ENCODE results near the gene MCRIP2. TPM values are rescaled to one million over a fixed set of nuclear protein-coding genes. Genes with fewer than 3 reads are reported as not detected.

The MCRIP2 gene
- total and polyA plus RNA-seq, 9 of the 15 experiments (the other 6 are each of a cell fraction or from before 2014, with no cell fraction given): 0.80 to 120 (median 35.2) TPM

DNA sequence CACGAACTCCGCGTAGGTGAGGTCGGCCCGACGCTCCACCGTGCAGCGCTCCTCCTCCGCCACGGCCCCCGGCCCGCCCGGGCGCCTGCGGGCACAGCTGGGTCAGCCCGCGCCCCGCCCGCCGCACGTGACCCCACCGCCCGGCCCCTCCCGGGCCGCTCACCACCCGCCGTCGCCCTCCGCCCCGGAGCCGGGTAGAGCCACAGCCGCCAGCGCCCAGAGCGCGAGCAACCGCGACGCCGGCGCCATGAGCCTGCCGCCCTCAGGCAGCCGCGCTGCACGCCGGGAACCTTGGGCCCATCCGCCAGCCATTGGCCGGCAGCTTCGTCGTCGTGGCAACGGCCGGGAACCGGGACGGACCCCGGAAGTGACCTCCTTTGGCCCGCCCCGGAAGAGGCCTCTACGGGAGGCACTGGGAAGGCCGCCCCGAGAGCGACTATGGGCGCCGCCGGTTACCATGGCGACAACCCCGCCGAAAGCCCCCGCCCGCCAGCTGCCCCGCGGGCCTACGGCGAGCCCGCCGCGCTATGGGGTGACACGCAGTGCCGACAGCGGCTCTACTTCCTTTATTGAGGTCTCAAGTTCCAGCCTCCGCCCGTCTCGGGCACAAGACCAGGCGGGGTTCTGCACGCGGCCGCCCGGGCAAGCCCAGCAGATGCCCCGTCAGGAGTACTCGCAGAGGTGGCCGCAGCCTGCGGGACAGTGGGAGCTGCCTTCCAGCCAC is 42.6 kb downstream of the MCRIP2 start, which contains the start of gene JMJD8 (continued):
- TF ChIP-seq, protein P1, sequence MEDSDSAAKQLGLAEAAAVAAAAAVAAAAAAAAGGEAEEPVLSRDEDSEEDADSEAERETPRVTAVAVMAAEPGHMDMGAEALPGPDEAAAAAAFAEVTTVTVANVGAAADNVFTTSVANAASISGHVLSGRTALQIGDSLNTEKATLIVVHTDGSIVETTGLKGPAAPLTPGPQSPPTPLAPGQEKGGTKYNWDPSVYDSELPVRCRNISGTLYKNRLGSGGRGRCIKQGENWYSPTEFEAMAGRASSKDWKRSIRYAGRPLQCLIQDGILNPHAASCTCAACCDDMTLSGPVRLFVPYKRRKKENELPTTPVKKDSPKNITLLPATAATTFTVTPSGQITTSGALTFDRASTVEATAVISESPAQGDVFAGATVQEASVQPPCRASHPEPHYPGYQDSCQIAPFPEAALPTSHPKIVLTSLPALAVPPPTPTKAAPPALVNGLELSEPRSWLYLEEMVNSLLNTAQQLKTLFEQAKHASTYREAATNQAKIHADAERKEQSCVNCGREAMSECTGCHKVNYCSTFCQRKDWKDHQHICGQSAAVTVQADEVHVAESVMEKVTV (CRISPR knock-in tag; IDR thresholded peaks at IDR 0.05): no peak
- TF ChIP-seq LARP7 (IDR thresholded peaks at IDR 0.05) (no peak), KHSRP (IDR thresholded peaks at IDR 0.05) (no peak), MYC (IDR thresholded peaks at IDR 0.05; ENCODE audit: low read depth, low read length) (peak; percentile 49), MYC (CRISPR knock-in tag; IDR thresholded peaks at IDR 0.05; ENCODE audit: borderline replicate concordance, low read depth) (no peak), TAL1 (IDR thresholded peaks at IDR 0.05) (no peak), NFE2L1 (tag; IDR thresholded peaks at IDR 0.05; ENCODE audit: borderline replicate concordance, low read depth) (no peak), GATAD2B (IDR thresholded peaks at IDR 0.05; ENCODE audit: borderline replicate concordance) (peak; percentile 90), CBFB (CRISPR knock-in tag; IDR thresholded peaks at IDR 0.05) (no peak), ZNF764 (CRISPR knock-in tag; IDR thresholded peaks at IDR 0.05; ENCODE audit: low read depth) (peak; percentile 72; the same call in 1 of the 2 replicates)
- TF ChIP-seq, protein P2, sequence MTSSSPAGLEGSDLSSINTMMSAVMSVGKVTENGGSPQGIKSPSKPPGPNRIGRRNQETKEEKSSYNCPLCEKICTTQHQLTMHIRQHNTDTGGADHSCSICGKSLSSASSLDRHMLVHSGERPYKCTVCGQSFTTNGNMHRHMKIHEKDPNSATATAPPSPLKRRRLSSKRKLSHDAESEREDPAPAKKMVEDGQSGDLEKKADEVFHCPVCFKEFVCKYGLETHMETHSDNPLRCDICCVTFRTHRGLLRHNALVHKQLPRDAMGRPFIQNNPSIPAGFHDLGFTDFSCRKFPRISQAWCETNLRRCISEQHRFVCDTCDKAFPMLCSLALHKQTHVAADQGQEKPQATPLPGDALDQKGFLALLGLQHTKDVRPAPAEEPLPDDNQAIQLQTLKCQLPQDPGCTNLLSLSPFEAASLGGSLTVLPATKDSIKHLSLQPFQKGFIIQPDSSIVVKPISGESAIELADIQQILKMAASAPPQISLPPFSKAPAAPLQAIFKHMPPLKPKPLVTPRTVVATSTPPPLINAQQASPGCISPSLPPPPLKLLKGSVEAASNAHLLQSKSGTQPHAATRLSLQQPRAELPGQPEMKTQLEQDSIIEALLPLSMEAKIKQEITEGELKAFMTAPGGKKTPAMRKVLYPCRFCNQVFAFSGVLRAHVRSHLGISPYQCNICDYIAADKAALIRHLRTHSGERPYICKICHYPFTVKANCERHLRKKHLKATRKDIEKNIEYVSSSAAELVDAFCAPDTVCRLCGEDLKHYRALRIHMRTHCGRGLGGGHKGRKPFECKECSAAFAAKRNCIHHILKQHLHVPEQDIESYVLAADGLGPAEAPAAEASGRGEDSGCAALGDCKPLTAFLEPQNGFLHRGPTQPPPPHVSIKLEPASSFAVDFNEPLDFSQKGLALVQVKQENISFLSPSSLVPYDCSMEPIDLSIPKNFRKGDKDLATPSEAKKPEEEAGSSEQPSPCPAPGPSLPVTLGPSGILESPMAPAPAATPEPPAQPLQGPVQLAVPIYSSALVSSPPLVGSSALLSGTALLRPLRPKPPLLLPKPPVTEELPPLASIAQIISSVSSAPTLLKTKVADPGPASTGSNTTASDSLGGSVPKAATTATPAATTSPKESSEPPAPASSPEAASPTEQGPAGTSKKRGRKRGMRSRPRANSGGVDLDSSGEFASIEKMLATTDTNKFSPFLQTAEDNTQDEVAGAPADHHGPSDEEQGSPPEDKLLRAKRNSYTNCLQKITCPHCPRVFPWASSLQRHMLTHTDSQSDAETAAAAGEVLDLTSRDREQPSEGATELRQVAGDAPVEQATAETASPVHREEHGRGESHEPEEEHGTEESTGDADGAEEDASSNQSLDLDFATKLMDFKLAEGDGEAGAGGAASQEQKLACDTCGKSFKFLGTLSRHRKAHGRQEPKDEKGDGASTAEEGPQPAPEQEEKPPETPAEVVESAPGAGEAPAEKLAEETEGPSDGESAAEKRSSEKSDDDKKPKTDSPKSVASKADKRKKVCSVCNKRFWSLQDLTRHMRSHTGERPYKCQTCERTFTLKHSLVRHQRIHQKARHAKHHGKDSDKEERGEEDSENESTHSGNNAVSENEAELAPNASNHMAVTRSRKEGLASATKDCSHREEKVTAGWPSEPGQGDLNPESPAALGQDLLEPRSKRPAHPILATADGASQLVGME (CRISPR knock-in tag; IDR thresholded peaks at IDR 0.05): no peak
- TF ChIP-seq, protein P3, sequence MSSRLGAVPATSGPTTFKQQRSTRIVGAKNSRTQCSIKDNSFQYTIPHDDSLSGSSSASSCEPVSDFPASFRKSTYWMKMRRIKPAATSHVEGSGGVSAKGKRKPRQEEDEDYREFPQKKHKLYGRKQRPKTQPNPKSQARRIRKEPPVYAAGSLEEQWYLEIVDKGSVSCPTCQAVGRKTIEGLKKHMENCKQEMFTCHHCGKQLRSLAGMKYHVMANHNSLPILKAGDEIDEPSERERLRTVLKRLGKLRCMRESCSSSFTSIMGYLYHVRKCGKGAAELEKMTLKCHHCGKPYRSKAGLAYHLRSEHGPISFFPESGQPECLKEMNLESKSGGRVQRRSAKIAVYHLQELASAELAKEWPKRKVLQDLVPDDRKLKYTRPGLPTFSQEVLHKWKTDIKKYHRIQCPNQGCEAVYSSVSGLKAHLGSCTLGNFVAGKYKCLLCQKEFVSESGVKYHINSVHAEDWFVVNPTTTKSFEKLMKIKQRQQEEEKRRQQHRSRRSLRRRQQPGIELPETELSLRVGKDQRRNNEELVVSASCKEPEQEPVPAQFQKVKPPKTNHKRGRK (tag; IDR thresholded peaks at IDR 0.05): no peak
- TF ChIP-seq, protein P4, sequence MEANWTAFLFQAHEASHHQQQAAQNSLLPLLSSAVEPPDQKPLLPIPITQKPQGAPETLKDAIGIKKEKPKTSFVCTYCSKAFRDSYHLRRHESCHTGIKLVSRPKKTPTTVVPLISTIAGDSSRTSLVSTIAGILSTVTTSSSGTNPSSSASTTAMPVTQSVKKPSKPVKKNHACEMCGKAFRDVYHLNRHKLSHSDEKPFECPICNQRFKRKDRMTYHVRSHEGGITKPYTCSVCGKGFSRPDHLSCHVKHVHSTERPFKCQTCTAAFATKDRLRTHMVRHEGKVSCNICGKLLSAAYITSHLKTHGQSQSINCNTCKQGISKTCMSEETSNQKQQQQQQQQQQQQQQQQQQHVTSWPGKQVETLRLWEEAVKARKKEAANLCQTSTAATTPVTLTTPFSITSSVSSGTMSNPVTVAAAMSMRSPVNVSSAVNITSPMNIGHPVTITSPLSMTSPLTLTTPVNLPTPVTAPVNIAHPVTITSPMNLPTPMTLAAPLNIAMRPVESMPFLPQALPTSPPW (CRISPR knock-in tag; IDR thresholded peaks at IDR 0.05): peak; percentile 71
